Suppressor macrophage (primary cell): Measurements from ENCODE around the gene MBD1.
"Not testable (repeated sequence)": the region's sequence is repeated elsewhere in the genome, so short reads cannot be mapped to it uniquely, and the experiment has no call there.

Experiments
- DNase-seq, 4 experiments: peaks; one replicate each; pipeline ENCODE4 v3.0.0-alpha.2; 2020 to 2022

MBD1 gene

GRCh38 chr18:50293039-50293438, 11.7 kb upstream of the MBD1 start:
- DNase-seq, result no peak

GRCh38 chr18:50289108-50289443, 7.8 kb upstream of the MBD1 start:
- DNase-seq, result peak; percentile 52 to 64 (median 62)

- not testable (repeated sequence) for DNase-seq
These were observed 7.2 kb upstream of the MBD1 start for GRCh38 chr18:50288348-50289107.

GRCh38 chr18:50287441-50288347, 6.4 kb upstream of the MBD1 start, which contains the start of gene CXXC1:
Gene CXXC1 (minus strand): TSS chr18:50287692. CDS start chr18:50287589, 103 bp downstream.
- peak; percentile 99 for DNase-seq

GRCh38 chr18:50287028-50287440, 5.7 kb upstream of the MBD1 start:
- DNase-seq, result no peak

- DNase-seq, result no peak
These were observed 5.2 kb upstream of the MBD1 start for GRCh38 chr18:50286391-50287027.

GRCh38 chr18:50285631-50286321, 4.5 kb upstream of the MBD1 start:
- DNase-seq, result no peak

- DNase-seq, result no peak
These were observed 3.7 kb upstream of the MBD1 start for GRCh38 chr18:50285071-50285470.

- DNase-seq, result peak; percentile 52 to 66 (median 62)
These were observed 3.0 kb upstream of the MBD1 start for GRCh38 chr18:50284255-50284885.

GRCh38 chr18:50283469-50284209, 2.3 kb upstream of the MBD1 start:
- DNase-seq, result no peak

GRCh38 chr18:50282521-50283335, 1.4 kb upstream of the MBD1 start:
- DNase-seq, result no peak

GRCh38 chr18:50281972-50282520, 723 bp upstream of the MBD1 start:
- DNase-seq, result no peak

- DNase-seq, result no peak
These were observed 522 bp downstream of the MBD1 start for GRCh38 chr18:50280707-50281294.

- DNase-seq, result no peak
These were observed 1.6 kb downstream of the MBD1 start for GRCh38 chr18:50279752-50280151.

- DNase-seq, result no peak
These were observed 3.4 kb downstream of the MBD1 start for GRCh38 chr18:50277942-50278341.

- DNase-seq, result no peak
These were observed 4.9 kb downstream of the MBD1 start for GRCh38 chr18:50276452-50276851.

- no peak for DNase-seq
These were observed 5.8 kb downstream of the MBD1 start for GRCh38 chr18:50275503-50276036.

GRCh38 chr18:50274941-50275340, 6.4 kb downstream of the MBD1 start:
- no peak for DNase-seq

GRCh38 chr18:50274044-50274442, 7.3 kb downstream of the MBD1 start:
- no peak for DNase-seq
